Measurements from ENCODE around the gene ABHD3.
"Not testable (repeated sequence)": the region's sequence is repeated elsewhere in the genome, so short reads cannot be mapped to it uniquely, and the experiment has no call there.

Gene ABHD3, protein sequence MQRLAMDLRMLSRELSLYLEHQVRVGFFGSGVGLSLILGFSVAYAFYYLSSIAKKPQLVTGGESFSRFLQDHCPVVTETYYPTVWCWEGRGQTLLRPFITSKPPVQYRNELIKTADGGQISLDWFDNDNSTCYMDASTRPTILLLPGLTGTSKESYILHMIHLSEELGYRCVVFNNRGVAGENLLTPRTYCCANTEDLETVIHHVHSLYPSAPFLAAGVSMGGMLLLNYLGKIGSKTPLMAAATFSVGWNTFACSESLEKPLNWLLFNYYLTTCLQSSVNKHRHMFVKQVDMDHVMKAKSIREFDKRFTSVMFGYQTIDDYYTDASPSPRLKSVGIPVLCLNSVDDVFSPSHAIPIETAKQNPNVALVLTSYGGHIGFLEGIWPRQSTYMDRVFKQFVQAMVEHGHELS

DNA sequence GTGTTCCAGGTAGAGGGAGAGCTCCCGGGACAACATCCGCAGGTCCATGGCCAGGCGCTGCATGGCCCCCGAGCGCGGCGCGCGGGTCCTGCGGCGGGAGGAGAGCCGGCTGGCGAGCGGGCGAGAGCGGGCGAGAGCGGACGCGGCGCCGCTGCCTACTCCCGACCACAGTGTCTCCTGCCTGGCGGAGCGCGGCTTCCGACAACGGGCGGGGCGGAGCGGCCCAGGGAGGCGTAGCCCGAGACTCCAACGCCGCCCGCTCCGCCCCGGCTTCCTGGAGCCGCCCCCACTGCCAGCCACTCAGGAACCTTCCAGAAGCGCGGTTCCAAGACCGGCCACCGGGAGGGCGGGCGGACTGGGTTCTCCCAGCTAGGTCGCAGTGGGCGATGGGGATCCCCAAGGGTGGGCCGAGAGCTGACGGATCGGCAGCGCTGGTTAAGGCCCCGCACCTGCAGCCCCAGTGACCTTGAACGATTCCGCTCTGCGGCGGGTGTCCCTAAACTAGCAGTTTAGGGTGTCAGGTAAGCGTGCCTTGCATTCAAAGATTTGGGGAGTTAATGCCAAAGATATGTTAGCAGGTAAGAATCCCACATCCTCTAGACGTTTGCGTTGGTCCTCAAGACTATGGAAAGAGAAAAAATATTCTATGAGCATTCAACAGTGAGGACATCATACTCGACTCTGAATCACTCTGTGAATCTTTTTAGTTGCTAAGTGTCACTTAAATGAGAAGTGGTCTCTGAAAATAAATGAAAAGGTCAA is at the start of gene ABHD3:
Gene ABHD3 (minus strand): TSS at position 172 of the 762 bp plus-strand sequence. CDS start 109 bp downstream, at position 63.
- peak; percentile 93 for DNase-seq

DNA sequence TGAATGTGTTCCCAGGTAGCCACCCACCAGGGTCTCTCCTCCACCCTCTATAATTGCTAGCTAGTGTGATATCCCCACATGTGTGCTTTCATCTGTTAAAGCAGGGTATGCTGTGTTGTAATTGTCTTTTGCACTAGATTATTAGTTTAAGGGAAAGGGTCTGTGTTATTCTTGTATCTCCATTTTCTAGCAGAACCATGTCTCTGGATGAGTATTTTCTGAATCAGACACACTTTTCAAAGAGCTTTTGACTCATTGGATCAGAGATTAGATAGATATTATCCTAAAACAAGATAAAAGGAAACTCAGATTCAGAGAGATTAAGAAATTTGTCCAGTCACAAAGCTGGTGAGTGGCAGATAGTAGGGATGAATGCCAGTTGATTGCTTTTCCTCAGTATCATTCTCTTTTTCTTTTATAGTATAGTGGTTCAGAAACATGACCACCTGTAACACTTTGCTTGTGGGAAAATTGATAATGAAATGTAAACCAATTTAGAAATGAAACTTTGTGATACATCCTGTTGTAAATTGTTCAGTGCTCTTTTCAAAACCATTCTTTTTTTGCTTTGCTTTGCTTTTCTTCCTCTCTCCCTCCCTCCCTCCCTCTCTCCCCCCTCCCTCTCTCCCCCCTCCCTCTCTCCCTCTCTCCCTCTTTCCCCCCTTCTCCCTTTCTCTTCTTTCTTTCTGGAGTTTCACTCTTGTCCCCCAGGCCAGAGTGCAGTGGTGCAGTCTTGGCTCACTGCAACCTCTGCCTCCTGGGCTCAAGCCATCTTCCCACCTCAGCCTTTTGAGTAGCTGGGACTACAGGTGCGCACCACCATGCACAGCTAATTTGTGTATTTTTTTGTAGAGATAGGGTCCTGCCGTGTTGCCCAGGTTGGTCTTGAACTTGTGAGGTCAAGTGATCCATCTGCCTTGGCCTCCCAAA is 43.5 kb upstream of the ABHD3 start:
- no peak for DNase-seq

DNA sequence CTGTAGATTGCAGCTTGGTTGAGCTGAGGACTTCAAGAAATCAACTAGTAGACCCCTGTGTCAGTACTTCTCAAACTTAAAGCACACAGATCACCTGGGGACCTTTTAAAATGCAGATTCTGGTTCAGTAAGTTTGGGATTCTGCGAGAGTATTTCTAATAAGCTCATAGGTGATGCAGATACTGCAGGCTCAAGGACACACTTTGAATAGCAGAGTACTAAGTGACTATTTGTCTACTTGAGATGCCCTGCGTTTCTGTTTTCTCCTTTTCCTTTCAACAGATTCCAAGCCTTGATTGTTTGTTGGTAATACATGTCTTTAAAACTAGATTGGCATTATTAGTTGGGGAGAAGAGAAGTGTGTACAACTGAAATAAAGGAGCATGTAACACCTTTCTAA is 42.7 kb upstream of the ABHD3 start:
- no peak for DNase-seq

DNA sequence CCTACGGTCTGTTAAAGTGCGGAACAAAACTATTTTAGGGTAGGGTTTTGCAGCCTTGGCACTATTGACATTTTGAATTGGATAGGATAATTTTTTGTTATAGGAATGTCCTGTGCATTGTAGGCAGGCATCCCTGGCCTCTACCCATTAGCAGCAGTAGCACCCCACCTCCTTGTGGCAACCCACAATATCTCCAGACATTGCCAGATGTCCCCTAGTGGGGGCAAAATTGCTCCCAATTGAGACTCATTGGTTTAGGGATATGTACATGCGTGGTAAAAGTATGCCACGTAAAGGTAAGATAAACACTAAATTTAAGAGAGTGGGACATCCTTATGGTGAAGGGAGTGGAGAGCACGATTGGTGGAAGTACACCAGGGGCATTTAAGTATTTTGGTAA is 40.7 kb upstream of the ABHD3 start:
- DNase-seq = no peak

DNA sequence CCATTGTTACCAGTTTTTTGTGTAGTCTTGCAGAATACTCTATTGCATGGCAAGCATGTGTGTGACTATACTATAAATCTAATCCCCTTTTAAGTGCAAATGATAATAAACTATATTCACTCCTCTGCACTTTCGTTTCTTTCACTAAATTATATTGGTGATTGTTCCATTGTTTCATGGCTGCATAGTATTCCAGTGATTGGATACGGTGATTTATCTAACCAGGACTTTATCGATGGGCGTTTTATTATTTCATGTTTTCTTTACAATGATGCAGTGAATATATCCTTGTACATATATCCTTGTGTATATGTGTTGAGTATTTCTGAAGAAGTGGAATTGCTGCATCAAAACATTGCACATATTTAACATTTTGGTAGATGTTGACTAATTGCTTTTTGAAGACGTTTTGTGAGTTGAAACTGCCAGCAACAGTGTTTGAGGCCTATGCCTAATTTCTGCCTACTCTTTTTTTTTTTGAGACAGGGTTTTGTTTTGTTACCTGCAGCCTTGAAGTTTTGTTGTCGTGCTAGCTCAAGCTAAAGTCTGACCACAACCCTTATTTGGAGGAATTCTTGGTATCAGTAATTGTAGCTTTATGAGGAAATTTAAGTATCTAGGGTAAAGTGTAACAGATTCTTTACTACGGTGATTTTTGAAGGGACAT is 38.7 kb upstream of the ABHD3 start:
- no peak for DNase-seq

DNA sequence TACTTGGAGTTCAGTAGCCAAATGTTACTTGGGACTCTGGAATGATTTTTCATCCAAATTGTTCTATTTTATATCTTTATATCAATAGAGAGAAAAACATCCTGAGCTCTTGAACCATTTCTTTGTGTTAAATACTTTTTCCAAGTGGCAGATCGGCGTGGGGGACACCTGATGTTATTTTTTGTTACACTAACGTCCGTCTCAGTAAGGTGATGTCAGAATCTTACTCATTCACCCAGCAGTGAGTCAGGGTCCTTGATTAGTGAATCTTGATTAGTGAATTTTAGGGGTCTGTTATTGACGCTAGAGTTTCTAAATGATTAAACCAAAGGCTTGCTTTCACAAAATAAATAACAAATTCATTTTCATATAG is 37.7 kb upstream of the ABHD3 start:
- DNase-seq = no peak

DNA sequence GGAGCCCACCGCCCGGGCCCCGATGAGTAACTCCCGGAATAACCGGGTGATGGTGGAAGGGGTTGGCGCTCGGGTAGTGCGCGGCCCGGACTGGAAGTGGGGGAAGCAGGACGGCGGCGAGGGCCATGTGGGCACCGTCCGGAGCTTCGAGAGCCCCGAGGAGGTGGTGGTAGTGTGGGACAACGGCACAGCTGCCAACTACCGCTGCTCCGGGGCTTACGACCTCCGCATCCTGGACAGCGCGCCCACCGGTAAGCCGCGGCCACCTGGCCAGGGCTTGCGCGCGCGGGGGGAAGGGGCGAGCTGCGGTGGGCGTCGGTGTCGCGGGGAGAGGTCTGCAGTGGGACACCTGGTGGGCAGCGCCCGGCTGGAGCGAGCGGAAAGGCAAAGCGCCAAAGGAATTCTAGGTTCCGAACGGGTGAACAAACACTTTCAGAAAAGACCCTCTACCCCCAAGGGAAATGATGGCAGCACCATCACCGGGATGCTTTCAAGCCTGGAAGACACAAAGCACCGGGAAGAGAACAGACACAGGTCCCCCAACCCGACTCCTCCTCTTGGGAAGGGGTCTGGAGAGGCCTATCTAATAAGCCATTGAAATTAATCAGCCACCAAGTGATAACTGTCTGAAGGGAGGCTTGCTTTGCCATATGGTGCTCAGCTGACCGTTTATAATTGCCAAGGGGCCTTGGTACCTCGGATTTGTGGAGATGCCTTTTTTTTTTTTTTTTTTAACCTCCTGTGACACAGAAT is 37.2 kb upstream of the ABHD3 start:
- peak; percentile 51 for DNase-seq

DNA sequence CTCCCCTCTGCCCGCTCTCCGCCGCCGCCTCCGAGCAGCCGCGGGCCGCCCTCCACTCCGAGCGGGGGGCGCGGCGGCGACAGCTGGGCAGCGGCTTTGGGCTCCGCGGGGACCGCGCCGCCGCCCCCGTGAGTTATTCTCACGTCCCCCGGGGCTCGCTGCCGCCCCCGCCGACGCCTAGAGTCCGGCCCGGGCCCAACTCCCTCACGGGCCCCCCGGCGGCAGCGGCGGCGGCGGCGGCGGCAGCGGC is 36.7 kb upstream of the ABHD3 start:
- no peak for DNase-seq

DNA sequence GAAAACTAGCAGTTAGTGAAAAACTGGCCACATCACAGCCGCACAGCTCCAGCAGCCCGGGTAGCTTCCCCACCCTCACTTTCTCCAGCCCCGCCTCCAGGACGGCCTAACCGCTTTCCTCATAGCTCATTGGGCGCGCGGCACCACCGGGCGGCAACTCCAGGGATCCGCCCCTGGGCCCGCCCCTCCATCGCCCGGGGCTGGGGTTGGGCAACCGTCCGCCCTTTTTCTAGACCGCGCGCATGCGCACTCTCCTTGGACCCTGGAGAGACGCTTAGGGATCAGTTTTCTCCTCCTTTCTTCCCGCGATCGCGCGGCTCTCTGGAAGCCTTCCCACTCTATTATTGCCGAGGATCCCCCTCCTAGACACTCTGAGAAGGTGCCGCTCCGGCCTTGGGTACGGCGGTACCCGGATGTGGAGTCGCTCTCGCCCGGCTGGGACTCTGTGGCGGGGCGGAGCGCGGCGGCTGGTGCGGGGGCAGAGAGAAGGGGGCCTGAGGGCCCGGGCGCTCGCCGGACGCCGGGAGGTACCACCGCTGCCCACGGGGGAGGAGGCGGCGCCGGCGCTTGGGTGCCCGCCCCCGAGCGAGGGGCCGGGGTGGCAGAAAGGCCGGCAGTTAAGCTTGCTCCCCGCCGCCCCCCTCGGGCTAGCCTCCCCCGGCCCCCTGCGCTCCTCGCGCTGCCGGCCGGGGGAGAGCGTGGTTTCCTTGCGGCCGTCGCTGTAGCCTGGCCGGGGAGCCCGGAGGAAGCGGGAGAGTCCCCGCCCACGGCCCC is 36.2 kb upstream of the ABHD3 start, which contains the start of gene MIB1:
Gene MIB1 (plus strand): TSS at position 255 of the 774 bp plus-strand sequence. CDS start 792 bp downstream, outside the sequence.
- peak; percentile 99 for DNase-seq

DNA sequence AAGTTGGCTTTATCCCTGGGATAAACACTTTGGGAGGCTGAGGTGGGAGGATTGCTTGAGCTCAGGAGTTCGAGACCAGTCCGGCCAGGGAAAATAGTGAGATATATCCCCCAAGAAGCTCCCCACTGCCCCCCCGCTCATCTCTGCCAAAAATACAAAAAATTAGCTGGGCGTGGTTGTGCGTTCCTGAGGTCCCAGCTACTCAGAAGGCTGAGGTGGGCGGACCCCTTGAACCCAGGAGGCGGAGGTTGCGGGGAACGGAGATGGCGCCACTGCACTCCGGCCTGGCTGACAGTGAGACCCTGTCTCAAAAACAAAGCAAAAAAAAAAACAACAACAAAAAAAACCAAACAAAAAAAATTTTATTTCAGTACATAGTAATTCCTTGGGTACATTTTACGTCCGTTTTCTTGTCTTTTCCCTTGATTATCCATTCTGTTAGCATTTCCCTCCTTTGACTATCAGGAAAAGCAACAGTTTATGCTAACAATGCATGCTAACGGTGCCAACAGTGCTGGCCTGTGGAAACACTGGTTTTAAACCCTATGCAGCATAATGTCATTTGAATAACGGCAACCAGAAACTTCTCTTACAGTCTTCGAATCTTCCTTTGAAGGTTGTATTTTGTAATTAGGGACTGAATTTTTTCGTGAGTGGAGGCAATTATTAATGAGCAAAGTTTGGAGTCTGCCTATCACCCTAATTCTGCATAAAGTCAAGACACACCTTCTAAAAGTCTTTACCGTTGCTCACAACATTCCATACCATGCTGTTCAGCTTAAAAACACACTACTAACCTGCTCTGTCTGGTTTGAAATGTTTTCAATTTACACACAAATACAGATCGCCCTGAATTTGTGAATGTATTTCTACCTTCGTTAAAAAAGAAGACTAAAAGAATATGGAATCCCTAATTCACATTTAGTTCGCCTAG is 35.3 kb upstream of the ABHD3 start:
- no peak for DNase-seq

DNA sequence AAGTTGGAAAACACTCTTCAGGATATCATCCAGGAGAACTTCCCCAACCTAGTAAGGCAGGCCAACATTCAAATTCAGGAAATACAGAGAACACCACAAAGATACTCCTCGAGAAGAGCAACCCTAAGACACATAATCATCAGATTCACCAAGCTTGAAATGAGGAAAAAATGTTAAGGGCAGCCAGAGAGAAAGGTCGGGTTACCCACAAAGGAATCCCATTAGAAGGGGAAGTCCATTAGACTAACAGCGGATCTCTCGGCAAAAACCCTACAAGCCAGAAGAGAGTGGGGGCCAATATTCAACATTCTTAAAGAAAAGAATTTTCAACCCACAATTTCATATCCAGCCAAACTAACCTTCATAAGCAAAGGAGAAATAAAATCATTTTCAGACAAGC is 32.4 kb upstream of the ABHD3 start:
- DNase-seq = not testable (repeated sequence)

DNA sequence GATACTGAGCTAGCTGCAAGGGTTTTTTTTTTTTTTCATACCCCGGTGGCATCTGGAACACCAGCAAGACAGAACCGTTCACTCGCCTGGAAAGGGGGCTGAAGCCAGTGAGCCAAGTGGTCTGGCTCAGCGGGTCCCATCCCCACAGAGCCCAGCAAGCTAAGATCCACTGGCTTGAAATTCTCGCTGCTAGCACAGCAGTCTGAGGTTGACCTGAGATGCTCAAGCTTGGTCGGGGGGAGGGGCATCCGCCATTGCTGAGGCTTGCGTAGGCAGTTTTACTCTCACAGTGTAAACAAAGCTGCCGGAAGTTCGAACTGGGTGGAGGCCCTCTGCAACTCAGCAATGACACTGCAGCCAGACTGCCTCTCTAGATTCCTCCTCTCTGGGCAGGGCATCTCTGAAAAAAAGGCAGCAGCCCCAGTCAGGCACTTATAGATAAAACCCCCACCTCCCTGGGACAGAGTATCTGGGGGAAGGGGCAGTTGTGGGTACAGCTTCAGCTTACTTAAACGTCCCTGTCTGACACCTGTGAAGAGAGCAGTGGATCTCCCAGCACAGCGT is 31.0 kb upstream of the ABHD3 start:
- DNase-seq = peak; percentile 43

DNA sequence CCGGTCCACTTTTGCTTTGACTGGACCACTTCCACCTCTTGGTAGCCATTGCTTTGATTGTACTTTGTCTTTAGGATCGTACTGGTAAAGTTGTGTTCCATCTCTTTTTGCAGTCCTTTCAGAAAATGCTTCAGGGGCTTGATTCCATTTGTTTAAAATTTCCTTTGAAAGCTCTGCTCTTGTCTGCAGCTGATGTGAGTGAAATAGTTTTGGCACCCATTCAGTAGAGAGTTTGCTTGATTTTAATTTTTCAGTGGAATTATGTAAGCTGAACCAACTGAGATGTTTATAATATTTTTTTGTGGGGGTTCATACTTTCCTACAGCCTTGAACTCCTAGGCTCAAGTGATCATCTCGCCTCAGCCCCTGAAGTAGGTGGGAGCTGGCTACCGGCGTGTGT is 28.4 kb upstream of the ABHD3 start:
- DNase-seq = no peak

DNA sequence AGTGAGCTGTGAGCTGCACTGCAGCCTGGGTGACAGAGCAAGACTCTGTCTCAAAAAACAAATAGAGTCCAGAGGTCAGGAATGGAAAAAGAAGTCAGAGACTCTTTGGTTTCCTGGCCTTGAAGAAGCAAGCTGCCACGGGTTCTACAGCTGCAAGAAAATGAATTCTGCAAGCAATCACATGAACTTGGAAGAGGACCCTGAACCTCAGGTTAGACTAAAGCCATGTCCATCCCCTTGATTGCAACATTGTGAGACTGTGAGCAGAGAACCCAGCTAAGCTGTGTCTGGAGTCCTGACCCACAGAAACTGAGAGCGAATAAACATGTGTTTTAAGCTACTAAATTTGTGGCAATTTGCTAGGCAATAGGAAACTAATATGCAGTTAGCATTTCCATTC is 23.1 kb upstream of the ABHD3 start:
- DNase-seq = no peak

DNA sequence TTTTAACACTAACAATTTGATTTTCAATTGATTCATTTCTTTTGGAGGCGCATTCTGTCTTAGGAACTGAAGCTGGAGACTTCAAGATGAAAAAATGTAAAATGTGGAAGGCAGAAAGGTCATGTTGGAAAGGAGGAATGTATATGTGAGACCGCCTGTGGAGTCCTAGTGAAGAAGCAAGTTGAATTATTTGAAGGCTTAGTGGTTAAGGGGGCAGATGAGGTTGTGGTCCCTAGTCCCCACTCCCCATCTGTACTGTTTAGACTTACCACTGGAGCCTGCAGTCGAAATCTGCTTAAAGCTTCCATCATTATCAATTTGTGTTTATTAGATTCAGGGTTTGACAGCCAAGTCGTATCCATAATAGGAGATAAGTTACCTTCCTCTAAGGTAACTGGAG is 20.6 kb upstream of the ABHD3 start:
- DNase-seq = no peak

DNA sequence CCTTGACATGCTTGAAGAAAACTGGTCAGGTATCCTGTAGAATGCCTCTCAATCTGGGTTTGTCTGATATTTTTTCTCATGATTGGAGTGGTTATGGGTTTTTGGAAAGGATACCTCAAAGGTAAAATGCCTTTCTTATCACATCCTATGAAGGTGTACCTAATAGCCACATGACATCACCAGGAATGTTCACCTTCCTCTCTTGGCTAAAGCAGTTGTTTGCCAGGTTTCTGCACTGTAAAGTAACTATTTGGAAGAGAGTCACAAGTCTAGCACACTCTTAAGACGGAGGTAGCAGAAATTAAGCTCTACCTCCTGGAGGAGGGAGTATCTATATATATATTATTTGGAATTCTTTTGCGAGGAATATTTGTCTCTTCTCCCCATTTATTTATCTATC is 18.1 kb upstream of the ABHD3 start:
- DNase-seq = no peak

DNA sequence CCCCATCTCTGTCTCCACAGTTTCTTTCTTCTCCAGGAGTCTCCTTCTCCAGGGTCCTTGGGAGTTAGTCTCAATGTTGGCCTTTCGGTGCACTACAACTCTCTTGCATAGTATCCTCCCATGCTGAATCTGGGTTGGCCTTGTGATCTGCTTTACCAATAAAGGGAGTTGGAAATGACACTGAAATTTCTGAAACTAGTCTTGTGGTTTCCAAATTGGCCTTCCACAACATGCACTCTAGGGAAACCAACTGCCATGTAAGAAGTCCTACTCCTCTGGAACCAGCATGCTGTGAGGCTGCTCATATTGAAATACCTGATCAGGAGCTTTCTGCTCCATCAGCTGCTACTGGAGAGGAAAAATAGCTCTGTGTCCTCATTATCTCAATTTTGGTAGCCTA is 9.9 kb upstream of the ABHD3 start:
- no peak for DNase-seq

DNA sequence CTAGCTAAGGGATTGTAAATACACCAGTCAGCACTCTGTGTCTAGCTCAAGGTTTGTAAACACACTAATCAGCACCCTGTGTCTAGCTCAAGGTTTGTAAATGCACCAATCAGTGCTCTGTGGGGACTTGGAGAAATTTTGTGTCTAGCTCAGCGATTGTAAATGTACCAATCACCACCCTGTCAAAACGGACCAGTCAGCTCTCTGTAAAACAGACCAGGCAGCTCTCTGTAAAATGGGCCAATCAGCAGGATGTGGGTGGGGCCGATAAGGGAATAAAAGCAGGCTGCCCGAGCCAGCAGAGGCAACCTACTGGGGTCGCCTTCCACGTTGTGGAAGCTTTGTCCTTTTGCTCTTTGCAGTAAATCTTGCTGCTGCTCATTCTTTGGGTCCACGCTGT is 2.6 kb upstream of the ABHD3 start:
- DNase-seq = peak; percentile 10

DNA sequence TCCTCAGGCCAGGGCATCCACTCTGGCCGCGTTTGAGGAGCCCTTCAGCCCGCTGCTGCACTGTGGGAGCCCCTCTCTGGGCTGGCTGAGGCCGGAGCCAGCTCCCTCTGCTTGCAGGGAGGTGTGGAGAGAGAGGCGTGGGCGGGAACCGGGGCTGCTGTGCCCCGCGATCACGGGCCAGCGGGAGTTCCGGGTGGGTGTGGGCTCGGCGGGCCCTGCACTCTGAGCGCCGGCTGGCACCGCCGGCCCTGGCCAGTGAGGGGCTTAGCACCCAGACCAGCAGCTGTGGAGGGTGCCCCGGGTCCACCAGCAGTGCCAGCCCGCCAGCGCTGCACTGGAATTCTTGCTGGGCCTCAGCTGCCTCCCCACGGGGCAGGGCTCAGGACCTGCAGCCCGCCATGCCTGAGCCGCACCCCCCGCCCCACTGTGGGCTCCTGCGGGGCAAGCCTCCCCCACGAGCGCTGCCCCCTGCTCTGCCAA is 1.9 kb upstream of the ABHD3 start:
- DNase-seq = no peak

Measured in activated CD4-positive, alpha-beta T cell treated with anti-CD3 and anti-CD28 coated beads for 48 hours (primary cell).